ENCODE data around the gene NOP16. TPM values are rescaled to one million over a fixed set of nuclear protein-coding genes. Genes with fewer than 3 reads are reported as not detected.
"Not testable (repeated sequence)": the region's sequence is repeated elsewhere in the genome, so short reads cannot be mapped to it uniquely, and the experiment has no call there.

The NOP16 gene
- total RNA-seq, 1 experiment from 2014 or later = 28.1 TPM

DNA sequence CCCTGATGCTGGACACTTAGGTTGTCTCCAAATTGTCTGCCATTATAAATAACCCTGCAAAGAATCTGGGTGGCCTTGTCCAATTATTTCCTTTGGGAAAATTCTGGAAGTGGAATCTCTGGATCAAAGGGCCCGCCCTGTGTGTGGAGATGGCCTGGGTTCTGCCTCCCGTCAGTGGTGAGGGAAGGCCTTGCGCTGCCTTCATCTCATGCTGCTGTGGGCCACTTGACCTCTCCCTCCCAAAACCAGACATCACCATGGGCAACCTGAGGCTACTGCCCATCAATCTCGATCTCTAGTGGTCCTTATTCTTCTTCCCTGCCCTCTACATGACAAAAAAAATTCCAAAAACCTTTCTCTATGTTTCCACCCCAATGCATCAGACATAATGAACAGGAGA lies 21.4 kb upstream of the NOP16 start:
- no peak for DNase-seq (ENCODE audit: low read depth)

DNA sequence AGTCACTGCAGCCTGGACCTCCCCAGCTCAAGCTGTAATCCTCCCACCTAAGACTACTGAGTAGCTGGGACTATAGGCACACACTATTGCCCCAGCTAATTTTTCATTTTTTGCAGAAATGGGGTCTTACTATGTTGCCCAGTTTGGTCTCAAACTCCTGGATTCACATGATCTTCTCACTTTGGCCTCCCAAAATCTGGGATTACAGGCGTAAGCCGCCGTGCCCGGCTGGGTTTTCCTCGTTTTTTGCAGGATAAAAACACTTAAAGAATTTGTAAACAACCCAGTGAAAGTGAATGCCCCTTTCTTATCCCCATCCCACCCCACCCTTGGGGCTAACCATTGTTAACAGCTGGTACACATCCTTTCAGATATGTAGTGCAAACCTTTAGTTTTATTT lies 20.2 kb upstream of the NOP16 start:
- DNase-seq (ENCODE audit: low read depth) = no peak

DNA sequence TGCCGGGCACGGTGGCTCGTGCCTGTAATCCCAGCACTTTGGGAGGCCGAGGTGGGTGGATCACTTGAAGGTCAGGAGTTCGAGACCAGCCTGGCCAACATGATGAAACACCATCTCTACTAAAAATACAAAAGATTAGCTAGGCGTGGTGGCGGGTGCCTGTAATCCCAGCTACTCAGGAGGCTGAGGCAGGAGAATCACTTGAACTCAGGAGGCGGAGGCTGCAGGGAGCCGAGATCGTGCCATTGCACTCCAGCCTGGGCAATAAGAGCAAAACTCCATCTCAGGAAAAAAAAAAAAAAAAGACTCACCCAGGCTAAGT lies 19.8 kb upstream of the NOP16 start:
- not testable (repeated sequence) for DNase-seq (ENCODE audit: low read depth)

DNA sequence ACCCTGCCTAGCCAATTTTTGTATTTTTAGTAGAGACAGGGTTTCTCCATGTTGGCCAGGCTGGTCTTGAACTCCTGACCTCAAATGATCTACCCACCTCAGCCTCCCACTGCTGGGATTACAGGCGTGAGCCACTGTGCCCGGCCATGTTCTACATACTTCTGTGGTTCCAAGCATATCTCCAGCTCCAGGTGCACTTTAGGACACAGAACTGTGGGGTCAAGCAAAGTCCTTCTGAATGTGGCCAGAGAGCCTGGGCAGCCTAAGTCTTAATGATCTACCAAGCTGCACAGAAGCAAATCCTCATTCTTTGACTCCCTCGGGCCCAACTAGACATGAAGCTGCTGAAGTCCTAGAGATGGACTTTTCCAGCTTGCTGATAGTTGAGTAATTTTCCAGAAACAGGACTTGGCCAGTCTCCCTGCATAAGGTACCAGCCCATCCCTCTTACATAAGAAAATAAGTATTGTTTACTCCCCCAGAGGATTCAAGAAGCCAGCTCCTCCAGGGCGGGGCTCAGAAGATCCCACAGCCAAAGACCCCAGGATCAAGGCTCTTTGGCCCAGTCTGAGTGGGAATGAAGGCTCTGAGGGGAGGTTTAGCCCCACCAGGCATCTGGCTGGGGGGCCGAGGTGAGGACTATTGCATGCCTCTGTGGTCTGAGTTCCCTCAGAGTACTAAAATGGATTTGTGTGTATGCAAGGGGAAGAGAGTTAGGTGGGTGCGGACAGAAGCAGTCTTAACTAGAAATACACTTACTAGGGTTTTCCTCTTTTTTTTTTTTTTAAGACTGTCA lies 19.3 kb upstream of the NOP16 start:
- no peak for DNase-seq (ENCODE audit: low read depth)

DNA sequence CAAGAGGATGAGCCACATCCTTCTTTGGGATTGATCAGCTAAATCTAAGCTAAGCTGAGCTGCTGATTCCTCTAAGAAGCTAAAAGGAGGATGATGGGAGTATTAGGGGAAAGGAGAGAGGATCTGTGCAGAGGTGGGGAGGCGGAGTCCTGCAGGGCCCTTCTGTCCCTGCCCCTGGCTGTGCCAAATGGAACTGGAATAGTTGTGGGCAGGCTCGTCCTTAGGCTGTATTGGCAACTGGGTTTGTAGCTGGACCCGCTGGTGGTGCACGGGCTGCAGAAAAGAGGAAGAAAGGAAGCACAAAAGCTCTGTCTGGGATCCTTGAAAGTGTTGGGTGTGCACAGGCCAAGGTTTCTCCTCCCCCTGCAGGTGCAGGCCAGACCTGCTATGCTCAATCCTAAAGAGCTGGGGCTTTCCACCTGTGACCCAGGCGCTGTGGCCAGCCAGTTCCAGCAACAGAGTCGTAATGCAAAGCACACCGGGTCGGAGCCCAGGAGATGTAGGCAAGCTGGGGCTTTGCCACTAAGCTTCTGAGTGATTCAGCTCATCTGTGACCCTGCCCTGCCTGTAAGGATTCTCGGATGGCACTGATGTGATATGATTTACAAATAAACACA lies 18.1 kb upstream of the NOP16 start:
- no peak for DNase-seq (ENCODE audit: low read depth)

DNA sequence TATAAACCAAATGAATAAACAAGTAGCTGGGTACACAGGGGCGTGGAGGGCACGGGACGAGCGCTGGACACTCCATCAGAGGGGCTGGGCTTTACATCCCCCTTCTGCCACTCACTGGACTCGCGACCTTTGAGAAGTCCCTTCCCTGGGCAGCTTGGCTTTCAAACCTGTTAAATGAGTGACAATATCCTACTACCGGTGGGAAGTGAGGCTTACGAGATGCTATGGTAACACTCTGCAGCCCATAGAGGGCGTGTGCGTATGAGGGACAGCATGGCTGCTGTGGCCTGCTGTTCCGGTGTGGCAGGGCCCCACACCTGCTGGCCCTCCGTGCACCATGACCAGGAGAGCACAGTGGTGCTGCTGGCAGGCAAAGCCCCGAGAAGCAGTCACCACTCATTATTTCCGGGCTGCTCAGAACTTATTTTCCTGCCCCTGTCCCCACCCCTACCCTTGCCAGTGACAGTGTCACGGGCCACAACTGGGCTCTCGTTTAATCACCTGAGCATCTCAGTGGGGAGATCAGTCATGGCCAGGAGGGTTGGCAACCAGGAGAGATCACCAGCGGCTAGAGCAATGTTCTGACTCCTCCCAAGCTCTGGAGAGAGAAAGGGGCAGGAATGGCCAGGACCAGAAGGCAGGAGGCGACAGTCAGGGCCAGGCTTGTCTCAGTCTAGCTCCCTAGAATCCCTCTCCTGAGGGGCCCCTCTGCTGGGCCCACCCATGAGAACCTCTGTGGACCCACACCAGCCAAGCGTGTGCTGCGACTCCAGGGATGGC lies 17.4 kb upstream of the NOP16 start:
- DNase-seq (ENCODE audit: low read depth) = no peak

DNA sequence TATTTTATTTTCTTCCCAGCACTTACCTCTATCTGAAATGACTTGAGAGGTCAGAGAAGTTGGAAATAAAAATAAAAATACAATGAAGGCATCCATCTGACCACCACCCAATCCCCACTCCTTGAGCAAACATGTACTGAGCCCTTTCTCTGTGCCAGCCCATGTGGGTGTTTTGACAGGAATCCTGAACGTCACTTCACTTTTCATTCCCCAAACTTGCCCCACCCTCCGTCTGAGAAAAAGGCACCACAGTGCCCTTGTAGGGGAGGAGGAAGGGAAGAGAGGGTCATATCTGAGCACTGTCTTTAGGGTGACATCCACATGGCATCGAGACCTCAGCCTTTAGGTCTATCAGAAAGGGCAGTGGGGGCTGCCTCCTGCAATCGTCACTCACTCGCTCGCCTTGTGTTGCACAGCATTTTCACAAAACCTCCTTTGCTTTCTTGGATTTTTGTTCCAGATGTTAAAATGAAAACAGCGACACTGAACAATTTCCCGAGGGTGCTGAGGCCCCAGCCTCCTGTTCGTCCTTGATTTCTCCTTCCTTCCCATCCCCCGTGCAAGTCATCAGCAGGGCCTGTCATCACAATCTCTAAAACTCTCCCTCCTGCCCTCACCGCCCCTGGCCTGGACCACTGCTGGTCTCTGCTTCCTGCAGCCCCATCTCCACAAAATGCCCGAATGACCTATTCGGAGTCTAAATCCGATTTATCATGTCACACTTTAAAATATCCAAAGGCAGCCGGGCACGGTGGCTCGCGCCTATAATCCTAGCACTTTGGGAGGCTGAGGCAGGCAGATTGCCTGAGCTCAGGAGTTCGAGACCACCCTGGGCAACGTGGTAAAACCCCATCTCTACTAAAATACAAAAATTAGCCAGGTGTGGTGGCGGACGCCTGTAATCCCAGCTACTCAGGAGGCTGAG lies 13.1 kb upstream of the NOP16 start:
- DNase-seq (ENCODE audit: low read depth) = no peak

DNA sequence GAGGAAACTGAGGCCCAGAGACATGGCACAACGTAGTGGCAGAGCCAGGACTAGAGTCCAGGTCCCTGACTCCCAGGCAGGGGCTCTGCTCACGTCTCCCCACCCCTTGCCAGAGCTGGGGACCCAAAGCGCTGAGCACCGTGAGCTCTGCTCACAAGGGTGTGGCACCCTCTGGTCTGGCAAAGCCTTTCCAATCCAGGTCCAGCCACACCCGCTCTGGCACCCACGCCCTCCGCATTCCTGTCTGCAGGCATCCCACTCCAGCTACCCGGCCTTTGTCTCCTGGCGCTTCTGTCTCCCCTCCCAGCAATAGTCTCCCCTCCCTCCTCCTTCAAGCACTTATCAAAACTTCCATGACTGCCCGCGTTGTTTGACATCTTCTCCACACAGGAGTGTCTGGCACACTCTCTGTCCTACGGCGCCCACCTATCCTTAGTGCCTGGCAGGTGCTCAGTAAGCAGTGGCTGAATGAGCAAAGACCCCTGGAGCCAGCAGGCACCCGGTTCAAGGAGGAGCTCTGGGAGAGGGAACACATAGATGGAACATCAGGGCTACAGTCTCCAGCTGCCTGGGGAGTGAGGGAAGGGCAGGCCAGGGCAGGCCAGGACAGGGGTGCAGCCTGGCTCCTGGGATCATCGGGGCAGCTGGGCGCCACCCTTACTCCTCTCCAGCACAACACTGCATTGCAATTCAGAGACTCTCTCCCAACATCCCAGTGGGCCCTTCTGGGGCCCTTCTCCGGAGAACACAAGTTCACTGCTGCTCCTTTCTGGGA lies 12.2 kb upstream of the NOP16 start:
- DNase-seq (ENCODE audit: low read depth) = no peak

DNA sequence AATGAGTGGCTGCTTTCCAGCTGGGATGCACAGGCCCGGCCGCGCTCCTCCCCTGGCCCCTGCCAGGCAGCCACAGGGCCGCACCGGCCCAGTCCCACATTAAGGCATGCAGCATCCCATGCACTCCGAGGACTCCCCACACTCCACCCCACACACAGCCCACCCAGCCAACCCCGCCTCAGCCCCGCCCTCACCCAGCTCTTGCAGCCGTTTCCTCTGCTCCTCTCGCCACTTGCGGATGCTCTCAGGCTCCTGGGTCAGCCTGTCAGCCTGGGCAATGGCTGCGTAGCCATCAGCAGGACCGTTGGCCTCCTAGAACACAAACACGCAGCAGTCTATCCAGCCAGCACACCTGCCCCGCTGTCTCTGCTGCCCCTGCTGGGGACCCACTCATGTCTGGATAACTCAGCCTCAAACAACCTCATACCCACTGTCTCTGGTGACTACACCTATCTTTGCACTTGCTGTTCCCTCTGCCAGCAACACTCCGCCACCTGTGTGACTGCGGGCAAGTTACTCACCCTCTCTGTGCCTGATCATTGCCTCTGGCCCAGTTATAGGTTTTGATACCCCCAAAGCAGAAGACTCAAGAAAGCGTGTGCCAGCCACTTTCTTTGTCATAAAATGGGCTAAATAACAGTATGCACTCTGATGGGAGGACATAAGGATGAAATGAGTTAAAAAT lies 9.5 kb upstream of the NOP16 start:
- no peak for DNase-seq (ENCODE audit: low read depth)

DNA sequence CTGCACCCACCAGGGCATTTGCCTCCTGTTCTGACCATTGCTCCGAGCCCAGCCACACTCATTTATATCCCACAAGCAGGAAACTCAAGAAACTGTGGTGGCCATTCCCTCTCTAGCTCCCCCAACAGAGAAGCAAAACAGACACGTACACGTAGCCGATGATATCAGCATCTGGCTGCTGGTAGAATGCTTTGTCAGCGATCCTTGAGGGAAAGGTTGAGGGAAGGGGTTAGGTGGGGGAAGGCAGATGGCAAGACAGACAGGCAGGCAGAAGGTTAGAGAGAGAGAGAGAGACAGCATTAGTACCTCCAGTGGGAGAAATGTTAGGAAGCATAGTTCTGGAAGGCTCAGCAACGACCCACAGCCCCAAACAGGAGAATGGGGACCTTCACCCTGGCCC lies 7.9 kb upstream of the NOP16 start:
- DNase-seq (ENCODE audit: low read depth) = no peak

DNA sequence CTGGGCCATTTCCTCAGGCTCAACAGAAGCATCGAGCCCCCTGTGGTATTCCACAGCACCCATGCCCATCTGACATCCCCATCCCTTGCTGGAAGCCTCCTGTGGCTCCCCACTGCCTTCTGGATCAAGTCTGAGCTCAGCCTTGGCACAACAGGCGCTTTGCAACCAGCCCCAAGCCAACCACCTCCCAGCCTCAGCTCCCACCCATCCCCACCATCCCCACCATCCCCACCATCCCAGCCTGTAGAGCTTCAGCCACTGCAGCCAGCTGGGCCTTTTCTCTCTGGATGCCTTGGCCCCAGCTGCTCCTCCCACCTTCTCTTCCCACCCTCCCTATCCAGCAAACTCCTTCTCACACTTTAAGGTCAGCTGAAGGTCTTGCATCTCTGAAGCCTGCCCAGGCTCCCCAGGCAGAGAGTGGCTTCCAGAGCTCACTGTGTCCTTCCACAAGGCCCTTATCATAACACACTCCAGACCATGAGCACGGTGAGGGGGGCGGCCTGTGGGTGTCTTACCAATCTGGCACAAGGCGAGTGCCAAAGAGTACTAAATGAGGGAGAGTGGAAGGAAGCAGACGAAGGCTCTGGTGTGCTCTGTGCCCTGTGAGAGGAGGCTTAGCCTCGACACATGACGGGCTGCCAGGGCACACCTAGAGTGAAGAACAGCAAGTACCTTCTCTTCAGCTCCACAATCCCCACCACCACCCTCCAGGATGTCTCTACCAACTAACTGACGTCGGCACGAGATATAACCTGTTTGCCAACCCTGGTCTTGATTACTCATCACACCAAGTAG lies 6.7 kb upstream of the NOP16 start:
- DNase-seq (ENCODE audit: low read depth) = no peak

DNA sequence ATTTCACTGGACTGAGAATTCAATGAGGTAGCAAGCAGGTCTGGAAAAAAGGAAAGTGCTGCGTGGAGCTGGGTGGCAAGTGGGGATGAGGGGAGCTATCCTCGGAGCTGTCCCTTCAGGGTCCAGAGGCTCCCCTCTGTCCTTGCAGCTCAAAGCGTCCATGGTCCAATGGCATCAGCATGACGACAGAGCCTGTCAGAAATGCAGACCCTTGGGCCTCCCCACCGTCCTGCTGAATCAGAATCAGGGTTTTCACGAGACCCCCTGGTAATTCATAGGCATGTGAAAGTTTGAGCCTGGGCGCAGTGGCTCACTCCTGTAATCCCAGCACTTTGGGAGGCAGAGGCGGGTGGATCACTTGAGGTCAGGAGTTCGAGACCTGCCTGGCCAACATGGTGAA lies 5.7 kb upstream of the NOP16 start:
- DNase-seq (ENCODE audit: low read depth) = no peak

DNA sequence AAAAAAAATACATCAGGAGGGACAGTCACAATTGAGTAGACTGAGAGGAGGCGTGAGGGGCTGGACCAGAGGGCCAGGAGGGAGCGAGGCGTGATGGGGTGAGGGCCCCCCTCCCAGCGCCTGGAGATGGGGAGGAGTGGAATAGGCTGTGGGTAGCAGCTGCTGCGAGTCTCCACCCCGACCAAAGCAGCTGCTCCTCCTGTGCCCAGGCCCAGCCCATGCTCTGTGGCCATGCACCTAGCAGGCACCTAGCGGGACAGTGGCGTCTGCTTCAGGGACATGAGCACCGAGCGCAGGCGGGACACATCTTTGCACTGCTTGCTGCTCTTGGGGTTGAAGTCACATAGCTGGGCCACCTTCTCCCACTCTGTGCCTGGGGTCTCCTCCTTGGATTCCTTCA lies 4.1 kb upstream of the NOP16 start:
- no peak for DNase-seq (ENCODE audit: low read depth)

DNA sequence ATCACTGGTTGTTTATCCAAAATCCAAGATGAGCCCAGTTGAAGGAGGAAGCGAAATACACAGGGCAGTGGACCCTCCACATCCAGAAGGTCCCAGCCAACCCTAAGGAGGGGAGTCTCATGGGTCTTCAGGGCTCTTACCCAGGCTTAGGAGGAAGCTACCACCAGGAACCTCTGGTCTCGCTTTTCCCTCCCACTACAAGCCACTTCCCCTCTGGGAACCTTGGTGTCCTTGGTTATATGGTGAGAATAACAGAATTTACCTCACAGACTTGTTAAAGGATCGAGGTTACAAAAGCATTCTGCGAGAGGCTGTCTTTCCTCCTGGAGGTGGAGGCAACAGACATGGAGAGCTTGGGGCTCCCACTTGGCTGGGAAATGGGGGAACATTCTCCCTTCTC lies 3.6 kb upstream of the NOP16 start:
- DNase-seq (ENCODE audit: low read depth) = no peak

DNA sequence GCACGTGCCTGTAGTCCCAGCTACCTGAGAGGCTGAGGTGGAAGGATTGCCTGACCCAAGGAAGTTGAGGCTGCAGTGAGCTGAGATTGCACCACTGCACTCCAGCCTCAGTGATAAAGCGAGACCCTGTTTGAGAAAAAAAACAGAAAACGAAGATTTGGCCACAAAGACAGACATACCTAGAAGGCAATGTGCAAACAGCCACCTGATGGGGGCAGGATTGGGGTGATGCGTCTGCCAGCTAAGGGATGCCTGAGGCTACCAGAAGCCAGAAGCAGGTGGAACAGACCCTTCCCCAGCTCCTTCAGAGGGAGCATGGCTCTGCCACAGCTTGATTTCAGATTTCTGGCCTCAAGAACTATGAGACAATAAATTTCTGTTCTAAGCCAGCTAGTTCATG lies 3.1 kb upstream of the NOP16 start:
- DNase-seq (ENCODE audit: low read depth) = no peak

DNA sequence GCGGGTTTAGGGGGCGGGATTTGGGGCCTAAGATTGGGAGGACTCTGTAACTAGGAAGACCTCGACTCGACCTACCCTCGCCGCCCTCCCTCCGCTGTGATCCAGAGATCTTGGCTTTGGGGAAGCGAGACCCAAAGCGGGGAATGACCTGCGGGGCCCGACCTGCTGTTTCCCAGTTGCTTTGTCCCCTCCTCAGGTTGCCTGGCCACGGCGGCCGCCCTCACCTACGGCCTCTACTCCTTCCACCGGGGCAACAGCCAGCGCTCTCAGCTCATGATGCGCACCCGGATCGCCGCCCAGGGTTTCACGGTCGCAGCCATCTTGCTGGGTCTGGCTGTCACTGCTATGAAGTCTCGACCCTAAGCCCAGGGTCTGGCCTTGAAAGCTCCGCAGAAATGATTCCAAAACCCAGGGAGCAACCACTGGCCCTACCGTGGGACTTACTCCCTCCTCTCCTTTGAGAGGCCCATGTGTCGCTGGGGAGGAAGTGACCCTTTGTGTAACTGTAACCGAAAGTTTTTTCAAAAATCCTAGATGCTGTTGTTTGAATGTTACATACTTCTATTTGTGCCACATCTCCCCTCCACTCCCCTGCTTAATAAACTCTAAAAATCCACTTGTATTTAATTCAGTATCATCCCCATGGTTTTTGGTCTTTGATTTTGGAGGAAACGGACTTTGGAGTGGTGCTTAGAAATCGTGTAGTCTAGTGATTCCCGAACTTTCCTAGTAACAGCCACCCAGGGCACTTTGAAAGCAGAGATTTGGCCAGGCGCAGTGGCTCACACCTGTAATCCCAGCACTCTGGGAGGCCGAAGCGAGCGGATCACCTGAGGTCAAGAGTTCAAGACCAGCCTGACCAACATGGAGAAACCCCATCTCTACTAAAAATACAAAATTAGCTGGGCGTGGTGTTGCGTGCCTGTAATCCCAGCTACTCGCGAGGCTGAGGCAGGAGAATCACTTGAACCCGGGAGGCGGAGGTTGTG lies 1.0 kb upstream of the NOP16 start:
- no peak for DNase-seq (ENCODE audit: low read depth)

DNA sequence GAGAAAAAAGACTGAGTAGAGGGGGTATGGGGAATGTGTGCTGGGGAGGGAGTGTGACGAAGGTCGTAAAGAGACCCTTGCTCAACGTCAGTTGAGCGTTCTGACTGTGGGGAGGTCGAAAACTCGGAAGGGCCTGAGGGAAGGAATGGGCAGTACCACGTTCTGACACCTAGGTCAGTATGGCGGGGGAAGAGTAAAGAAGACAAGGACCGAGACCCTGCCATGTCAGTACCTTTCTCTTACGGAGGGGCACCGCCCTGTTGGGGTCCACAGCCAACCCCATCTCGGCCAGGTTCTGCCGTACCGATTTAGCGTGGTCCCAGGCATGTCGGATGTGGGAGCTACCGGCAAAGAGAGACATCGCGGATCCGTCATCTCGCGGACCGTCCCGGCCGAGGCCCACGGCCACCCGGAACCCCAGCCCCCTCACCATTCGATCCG lies 375 bp downstream of the NOP16 start:
- peak; percentile 7 for DNase-seq (ENCODE audit: low read depth)

DNA sequence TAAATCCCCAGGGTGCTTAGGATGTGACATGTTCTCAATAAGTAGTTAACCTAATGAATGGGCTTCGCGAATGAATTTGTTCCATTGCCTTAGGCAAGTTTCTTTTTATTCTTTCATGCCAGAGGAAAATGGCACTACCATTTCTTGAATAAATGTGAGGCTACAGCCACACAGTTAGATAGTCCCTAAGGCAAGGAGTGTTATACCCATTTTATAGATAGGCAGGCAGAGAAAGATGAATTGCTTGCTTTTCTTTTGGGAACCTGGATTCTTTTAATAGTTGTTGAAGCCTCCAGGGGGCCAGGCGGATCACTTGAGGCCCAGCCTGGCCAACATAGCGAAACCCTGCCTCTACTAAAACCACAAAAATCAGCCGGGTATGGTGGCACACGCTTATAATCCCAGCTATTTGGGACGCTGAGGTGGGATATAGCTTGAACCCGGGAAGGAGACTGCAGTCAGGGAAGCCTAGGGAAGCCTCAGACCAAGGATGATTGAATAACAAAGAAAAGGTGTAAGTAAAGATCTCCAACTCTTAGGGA lies 943 bp downstream of the NOP16 start:
- no peak for DNase-seq (ENCODE audit: low read depth)
